GM21786 (cell line): Measurements from ENCODE around the gene PCNA.

ENCODE experiments used
- ATAC-seq: cut with Tn5 transposase; IDR thresholded peaks from one replicate; pipeline ENCODE4 v1.9.1; 2021; ENCODE audit not compliant: unreplicated experiment

The PCNA gene

DNA sequence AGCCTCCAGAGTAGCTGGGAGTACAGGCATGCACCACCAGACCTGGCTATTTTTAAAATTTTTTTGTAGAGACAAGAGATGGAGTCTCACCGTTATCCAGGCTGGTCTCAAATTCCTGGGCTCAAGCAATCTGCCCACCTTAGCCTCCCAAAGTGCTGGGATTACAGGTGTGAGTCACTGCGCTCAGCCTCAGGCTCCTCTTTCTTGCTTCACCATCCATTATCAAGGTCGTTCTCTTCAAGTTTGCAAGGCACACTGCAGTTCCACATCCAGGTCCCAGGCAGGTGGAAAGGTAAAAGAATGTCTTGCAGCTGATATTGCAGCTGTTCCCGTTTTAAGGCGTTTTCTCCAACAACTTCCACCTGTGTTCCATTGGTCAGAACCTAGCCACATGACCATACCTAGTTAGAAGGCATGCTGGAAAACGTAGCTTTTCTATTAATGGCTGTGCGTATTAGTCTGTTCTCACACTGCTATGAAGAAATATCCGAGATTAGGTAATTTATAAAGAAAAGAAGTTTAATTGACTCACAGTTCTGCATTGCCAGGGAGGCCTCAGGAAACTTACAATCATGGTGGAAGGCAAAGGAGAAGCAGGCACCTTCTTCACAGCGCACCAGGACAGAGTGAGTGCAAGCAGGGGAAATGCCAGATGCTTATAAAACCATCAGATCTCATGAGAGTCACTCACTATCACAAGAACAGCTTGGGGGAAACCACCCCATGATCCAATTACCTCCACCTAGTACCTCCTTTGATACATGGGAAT, 51.7 kb downstream of the PCNA start:
- ATAC-seq, result no peak

DNA sequence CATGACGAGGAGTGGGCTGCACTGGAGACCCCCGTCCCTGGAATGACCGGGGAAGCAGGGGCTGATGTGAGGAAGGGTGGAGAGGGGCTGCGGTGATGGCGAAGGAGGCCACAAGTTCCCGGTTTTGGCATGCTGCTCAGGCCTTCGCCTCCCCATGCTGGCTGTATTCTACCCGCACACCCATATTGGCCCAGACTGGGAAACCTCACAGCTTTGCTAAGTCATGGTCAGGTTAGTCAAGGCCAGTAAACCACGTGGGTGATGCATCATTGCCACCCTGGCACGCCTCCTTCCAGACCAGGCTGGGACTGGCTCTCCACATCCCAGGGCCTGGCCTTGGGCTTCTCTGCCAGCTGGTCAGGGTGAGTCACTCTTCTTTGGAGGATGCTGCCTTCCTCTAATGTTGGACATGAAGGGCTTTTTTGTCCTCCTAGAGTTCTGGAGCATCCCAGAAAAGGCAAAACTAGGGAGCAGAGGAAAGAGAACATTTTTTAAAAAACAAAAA, 53.8 kb downstream of the PCNA start:
- ATAC-seq, result no peak

- no peak for ATAC-seq
Observed at GRCh38 chr20:5065166-5065878, 54.4 kb downstream of the PCNA start.
